HG03066 (cell line): ENCODE results near the gene COL9A1.
"Not testable (repeated sequence)": the region's sequence is repeated elsewhere in the genome, so short reads cannot be mapped to it uniquely, and the experiment has no call there.

Source experiments
- ATAC-seq: cut with Tn5 transposase; IDR thresholded peaks from one replicate; pipeline ENCODE4 v1.9.1; 2021; ENCODE audit warnings: low read depth; ENCODE audit not compliant: unreplicated experiment

Gene COL9A1

GRCh38 chr6:70303034-70303525 lies at the start of gene COL9A1:
TSS of gene COL9A1 (minus strand) at chr6:70303084. CDS start at chr6:70302924, 160 bp downstream.
- no peak for ATAC-seq

- no peak for ATAC-seq
Measured at GRCh38 chr6:70351461-70351860, 48.6 kb upstream of the COL9A1 start.

- no peak for ATAC-seq
Measured at GRCh38 chr6:70345619-70346018, 42.7 kb upstream of the COL9A1 start.

- ATAC-seq: no peak
Measured at GRCh38 chr6:70343313-70343712, 40.4 kb upstream of the COL9A1 start.

GRCh38 chr6:70339810-70340209 lies 36.9 kb upstream of the COL9A1 start:
- ATAC-seq: not testable (repeated sequence)

GRCh38 chr6:70338775-70339174 lies 35.9 kb upstream of the COL9A1 start:
- ATAC-seq: no peak

GRCh38 chr6:70337743-70338105 lies 34.8 kb upstream of the COL9A1 start:
- no peak for ATAC-seq

- ATAC-seq: no peak
Measured at GRCh38 chr6:70336996-70337742, 34.3 kb upstream of the COL9A1 start.

- ATAC-seq: no peak
Measured at GRCh38 chr6:70327036-70327435, 24.2 kb upstream of the COL9A1 start.

GRCh38 chr6:70325009-70325408 lies 22.1 kb upstream of the COL9A1 start:
- no peak for ATAC-seq

- ATAC-seq: not testable (repeated sequence)
Measured at GRCh38 chr6:70317799-70318198, 14.9 kb upstream of the COL9A1 start.

- peak; percentile 61 for ATAC-seq
Measured at GRCh38 chr6:70315079-70315751, 12.3 kb upstream of the COL9A1 start.

GRCh38 chr6:70314296-70314695 lies 11.4 kb upstream of the COL9A1 start:
- ATAC-seq: no peak

- no peak for ATAC-seq
Measured at GRCh38 chr6:70312165-70312745, 9.4 kb upstream of the COL9A1 start.

- no peak for ATAC-seq
Measured at GRCh38 chr6:70310063-70310694, 7.3 kb upstream of the COL9A1 start.

GRCh38 chr6:70309243-70309642 lies 6.4 kb upstream of the COL9A1 start:
- ATAC-seq: no peak

GRCh38 chr6:70308142-70308541 lies 5.3 kb upstream of the COL9A1 start:
- not testable (repeated sequence) for ATAC-seq

GRCh38 chr6:70307008-70307407 lies 4.1 kb upstream of the COL9A1 start:
- no peak for ATAC-seq

GRCh38 chr6:70304616-70305015 lies 1.7 kb upstream of the COL9A1 start:
- ATAC-seq: no peak

GRCh38 chr6:70299456-70299855 lies 3.4 kb downstream of the COL9A1 start:
- ATAC-seq: no peak

- no peak for ATAC-seq
Measured at GRCh38 chr6:70298068-70298467, 4.8 kb downstream of the COL9A1 start.
